Fibroblast of mammary gland (primary cell): ENCODE measurements around the gene DHDH.
A peak's percentile ranks its signal among the peaks of the same experiment; 100 is the strongest.

ENCODE experiments used
- DNase-seq: peaks from one replicate; pipeline ENCODE4 v3.0.0-alpha.2; 2010; ENCODE audit warnings: low read depth
- H3K4me3 ChIP-seq: 2 replicates; pipeline ENCODE4 v1.5.1; 2011; ENCODE audit warnings: low read depth, mild to moderate bottlenecking, low read length, moderate library complexity; ENCODE audit not compliant: control insufficient read depth
- TF ChIP-seq, protein P1 (sequence below): conservative IDR thresholded peaks from 2 replicates; pipeline ENCODE4 v1.5.1; 2011; ENCODE audit warnings: low read depth, low read length, inconsistent platforms; ENCODE audit not compliant: control insufficient read depth, insufficient read depth

Gene DHDH

DNA sequence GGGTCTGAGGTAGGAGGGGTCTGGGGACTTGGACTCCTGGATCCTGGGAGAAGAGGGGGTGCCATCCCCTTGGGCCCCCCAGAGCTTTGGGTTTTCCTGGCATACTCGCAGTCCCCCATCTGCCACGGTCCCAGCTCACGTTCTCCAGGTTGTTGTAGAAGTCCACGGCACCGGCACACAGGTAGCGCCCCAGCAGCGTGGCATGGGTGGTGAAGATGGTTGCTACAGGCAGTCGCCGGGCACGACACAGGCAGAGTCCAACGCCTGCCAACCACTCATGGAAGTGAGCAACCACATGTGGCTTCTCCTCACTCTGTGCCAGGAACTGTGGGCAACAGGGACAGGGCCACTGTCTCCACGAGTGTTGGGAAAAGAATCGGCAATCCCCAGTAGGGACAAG lies 52.2 kb downstream of the DHDH start:
- DNase-seq: no peak
- H3K4me3 ChIP-seq: no peak overlapping the region
- TF ChIP-seq, protein P1, sequence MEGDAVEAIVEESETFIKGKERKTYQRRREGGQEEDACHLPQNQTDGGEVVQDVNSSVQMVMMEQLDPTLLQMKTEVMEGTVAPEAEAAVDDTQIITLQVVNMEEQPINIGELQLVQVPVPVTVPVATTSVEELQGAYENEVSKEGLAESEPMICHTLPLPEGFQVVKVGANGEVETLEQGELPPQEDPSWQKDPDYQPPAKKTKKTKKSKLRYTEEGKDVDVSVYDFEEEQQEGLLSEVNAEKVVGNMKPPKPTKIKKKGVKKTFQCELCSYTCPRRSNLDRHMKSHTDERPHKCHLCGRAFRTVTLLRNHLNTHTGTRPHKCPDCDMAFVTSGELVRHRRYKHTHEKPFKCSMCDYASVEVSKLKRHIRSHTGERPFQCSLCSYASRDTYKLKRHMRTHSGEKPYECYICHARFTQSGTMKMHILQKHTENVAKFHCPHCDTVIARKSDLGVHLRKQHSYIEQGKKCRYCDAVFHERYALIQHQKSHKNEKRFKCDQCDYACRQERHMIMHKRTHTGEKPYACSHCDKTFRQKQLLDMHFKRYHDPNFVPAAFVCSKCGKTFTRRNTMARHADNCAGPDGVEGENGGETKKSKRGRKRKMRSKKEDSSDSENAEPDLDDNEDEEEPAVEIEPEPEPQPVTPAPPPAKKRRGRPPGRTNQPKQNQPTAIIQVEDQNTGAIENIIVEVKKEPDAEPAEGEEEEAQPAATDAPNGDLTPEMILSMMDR: no peak

- no peak overlapping the region for H3K4me3 ChIP-seq
- TF ChIP-seq, protein P1: no peak
Measured at GRCh38 chr19:48986211-48986610, 52.7 kb downstream of the DHDH start.

GRCh38 chr19:48987323-48987722 lies 53.8 kb downstream of the DHDH start:
- no peak overlapping the region for H3K4me3 ChIP-seq
- DNase-seq: no peak
- TF ChIP-seq, protein P1: no peak

More at GRCh38 chr19:48986211-48986610, 52.7 kb downstream of the DHDH start:
- DNase-seq: no peak

GRCh38 chr19:48988286-48988685 lies 54.8 kb downstream of the DHDH start:
- no peak for DNase-seq
- TF ChIP-seq, protein P1: no peak
- H3K4me3 ChIP-seq: no peak overlapping the region

GRCh38 chr19:48988860-48989259 lies 55.4 kb downstream of the DHDH start:
- no peak overlapping the region for H3K4me3 ChIP-seq
- DNase-seq: no peak
- TF ChIP-seq, protein P1: no peak

DNA sequence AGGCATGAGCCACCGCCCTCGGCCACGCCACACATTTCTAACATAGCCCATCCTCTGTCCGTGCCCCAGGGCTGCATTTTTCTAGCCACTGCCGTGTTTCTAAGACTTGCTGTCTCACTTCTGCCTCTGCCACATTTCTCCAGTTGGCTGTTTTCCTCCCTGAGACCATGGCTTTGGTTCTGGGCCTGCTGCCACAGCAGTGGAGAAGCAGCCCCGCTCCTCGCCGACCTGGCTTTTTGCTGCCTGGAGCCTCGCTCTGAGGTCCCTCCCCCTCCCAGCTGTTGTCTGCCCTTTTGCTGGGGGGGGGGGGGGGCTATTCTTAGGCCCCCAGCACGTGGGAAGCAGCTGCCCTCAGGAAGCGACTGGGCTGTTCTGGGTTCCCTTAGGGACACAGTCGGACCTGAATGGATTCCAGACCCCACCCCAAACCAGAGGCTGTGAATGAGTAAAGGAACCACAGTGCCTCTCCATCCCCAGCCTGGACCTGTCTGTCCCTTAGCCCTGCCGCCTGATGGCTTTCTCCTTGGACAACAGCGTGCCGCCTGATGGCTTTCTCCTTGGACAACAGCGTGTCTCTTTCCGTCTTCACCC lies 56.3 kb downstream of the DHDH start:
- no peak for DNase-seq
- TF ChIP-seq, protein P1: no peak
- H3K4me3 ChIP-seq: no peak overlapping the region

DNA sequence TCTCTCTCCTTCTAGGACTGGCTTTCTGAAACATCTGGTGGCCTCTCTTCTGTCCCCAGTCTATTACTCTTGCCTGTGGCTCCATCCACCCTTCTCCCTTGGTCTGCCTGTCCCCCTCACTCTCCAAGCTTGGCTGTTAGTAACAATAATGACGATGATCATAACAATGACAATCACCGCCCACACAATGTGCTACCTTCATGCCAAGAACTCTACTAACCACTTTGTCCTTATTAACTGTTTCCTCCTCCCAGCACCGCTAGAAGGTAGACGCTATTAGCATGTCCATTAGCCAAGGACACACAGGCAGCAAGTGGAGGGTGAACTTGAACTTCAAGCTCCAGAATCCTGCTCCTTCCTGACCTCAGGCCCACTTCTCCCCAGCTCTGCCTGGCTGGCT lies 56.9 kb downstream of the DHDH start:
- peak; percentile 27 for DNase-seq
- H3K4me3 ChIP-seq: no peak overlapping the region
- TF ChIP-seq, protein P1: no peak
